HTERT RPE-1 (cell line): ENCODE measurements around the gene PODXL.
"Not testable (repeated sequence)": the region's sequence is repeated elsewhere in the genome, so short reads cannot be mapped to it uniquely, and the experiment has no call there.

Source experiments
- in situ Hi-C: fragments of 300-500 bp; cut with MboI; formaldehyde crosslinking; loops from 4 replicates; pipeline ENCODE4 v1.14.3; 2020; ENCODE audit warnings: low sequenced_read_pairs

The PODXL gene

DNA sequence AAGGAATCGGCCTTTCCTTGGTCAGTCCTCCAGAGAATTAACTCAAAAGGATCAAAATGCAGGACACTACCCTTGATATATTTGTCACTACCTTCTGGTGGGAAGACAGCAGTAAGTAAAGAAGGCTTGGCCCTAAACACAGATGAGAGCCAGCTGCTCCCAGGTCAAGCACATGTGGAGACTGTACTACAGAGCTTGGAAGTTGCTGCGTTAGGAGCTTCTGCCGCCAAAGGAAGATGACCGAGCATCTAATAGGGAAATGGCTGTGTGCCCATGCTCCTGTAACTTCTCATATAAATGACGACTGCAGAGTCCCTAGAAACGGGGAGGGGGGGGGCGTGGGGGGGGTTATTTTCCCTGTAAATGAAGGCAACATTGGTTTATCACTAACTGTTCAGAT lies 59.0 kb downstream of the PODXL start:
- in situ Hi-C loops, result no loop called here

DNA sequence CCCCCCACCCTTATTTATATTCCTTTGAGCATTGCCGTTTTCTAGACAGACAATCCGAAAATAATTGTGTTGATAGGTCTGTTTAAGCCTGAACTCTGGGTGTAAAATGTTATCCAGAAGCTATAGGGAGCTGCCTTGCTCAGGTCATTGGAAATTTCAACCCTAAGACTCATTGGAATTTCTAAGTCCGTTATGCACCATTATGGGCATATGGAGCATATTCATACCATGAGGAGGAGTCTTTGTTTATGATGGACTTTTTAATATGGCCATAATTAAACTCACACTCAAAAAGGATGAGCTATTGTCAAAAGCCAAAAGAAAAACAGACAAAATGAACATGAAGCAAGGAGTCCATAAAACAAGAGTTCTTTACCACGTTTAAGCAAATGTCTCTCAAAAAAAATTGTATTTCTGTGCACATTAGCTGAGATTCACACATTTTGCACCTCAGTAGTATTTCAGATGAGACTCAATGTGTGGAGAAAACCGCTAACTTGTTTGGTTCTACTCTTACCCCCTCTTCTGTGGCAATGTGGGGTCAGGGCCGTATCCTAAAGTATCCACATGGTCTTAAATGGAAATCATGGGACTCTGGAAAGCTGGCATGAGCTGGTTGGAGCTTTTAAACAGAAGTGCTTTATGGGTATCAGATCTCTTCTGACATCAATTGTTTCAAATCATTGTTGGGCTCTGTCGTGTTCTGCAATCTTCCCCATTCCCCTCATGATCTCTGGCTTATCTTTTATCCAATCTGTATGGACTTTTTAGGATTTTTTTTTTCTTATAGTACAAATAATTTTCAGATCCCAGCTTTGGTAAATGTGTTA lies 60.5 kb downstream of the PODXL start:
- in situ Hi-C loops, result no loop called here

DNA sequence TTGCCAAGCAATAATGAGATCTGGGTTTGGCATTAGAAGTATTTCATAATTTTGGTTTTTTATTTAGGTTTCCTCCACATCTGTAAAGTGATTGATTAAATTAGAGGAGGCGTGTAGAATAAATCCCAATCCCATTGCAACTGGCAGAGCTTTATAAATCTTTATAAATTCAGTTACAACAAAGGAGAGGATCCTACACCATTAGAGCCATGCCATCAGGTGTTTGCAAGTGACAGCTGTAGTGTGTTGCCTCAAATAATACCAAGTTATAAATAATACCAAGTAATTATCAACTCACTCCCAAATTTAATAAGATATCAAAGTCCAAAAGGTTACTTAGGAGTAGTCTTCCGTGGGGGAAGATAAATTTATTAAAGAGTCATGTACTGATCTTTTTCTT lies 62.2 kb downstream of the PODXL start:
- in situ Hi-C loops, result no loop called here

DNA sequence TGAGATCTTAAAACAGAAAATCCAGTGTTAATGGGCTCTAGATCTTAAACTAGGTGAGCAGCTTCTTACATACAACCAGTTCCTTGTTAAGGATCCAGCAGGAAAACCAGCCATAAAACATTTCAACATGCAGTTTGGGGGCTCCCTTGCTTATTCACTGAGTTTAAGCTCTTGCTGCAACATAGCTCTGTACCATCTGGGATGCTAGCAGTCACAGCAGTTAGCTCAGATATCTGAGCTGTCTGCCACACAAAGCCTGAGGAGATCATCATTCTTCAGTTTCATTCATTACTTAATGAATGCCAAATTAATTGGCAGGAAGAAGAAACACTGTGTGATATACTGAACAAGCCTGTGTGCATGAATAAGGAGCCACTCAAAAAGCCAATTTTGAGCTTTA lies 62.8 kb downstream of the PODXL start:
- in situ Hi-C loops, result no loop called here

DNA sequence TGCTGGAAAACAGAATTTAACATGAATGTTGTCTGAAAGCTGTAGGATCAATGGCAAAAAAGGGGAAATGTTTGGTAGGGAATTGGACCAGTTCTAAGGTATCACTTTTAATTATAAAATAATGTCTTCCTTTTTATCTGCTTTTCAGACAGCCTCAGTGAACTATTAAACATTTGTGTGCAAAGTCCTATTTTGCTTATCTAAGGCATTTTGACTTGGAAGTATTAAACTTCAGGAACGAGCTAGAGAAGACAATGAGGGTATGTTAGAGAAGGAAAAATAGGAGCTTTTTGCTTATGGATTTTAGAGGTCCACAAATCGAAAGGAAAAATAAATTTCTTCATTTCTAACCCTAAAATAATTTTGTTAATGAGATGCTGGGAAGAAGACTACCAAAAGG lies 63.3 kb downstream of the PODXL start:
- in situ Hi-C loops, result no loop called here

DNA sequence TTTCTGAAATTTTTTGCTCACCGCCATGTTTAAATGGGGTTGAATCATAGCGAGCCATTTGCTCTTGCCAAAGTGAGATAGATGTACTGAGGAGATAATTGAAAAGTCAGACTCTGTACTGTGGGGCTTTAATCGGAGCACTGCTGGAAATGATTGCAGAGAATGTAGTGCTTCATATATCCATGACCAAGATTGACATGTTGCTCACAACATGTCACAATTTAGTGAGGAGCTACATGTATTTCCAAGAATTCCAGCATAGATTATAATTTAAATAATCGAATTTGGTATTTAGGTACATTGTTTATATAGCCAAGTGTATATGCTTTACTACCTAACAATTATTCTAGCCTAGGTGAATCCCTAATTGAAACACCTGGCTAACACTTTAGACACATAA lies 66.5 kb downstream of the PODXL start:
- in situ Hi-C loops, result no loop called here

DNA sequence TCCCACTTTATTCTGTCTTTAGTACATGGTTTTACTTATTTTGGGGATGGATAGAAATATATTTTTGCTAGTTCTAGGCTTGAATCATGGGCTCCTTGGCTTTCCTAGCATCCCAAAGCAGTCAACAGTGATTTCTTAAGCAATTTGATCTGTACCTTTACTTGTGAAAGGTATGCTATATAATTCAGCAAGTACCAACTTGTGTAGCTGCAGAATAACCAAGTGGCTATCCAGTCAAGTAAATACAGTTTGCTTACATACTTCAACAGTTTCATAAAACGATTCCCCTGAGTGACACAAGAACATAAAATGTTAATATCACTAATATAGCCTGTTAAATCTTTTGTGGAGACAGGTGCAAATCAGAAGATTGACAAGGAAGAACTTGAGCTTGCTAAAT lies 67.2 kb downstream of the PODXL start:
- in situ Hi-C loops, result no loop called here

DNA sequence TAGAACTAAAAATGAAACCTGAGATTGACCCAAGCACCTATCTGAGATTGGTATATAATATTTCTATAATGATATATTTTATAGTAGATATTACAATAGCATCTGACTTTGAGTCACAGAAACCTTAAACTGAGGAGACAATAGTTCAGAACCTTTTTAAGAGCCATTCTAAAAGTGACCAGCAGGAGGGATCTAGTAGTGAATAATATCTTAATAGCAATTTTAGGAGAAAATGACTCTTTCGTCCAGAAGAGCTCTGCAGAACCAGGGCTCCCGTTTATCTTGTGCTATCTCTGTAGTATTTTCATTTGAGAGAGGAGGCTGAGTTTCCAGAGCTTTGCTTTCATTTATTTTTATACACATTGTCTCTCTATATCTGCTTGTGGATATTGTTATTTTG lies 68.1 kb downstream of the PODXL start:
- in situ Hi-C loops, result no loop called here

DNA sequence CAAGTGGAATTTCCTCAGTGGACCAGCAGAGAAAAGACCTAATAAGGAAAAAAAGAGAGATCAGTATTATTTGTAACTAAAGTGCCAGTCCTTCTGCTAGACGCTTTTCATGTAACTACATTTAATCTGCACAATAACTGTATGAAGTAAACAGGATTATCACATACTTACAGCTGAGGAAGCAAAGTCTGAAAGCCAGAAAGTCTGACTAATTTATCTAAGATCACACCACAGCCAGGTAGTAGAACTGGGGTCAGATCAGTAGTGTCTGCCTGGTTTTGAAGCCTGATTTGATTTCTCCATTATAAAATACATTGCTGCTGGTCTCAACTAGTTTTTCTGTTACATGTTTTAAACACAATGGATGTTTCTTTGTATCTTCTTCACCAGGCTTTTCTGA lies 69.2 kb downstream of the PODXL start:
- in situ Hi-C loops, result no loop called here

DNA sequence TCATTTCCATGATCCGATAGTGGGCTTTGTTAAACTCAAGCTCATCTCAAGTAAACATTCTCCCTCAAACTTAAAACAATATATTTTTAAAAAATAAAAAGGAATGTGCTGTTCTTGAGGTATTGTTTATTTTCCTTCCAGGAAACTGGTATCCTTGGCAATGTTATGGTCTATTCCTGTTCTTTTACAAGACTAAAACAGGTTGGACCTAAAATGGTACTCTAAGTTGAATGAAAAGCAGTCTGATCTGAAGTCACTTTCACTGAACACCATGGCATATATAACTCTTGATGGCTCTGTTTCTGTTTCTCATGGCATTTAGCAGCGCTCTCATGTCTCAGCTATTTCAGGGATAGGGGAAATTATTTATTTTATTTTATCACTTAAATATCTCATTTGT lies 70.1 kb downstream of the PODXL start:
- in situ Hi-C loops, result no loop called here

DNA sequence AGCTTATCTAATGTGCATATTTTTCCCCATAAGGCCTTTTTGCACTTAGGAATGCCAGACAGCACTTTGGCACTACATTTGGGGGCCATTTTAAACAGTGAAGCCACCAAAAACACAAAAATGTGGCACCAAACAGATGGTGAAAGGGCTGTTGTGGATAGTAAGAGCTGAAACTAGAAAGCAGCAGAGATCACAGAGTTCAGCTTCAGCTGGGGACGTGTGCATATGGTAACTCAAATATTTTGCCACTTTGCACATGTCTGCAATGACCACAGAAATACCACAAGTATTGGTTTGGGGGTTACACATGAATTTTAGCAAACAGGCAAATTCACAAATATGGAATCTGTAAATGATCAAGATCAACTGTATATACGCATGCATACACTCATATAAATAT lies 72.8 kb downstream of the PODXL start:
- in situ Hi-C loops, result no loop called here

DNA sequence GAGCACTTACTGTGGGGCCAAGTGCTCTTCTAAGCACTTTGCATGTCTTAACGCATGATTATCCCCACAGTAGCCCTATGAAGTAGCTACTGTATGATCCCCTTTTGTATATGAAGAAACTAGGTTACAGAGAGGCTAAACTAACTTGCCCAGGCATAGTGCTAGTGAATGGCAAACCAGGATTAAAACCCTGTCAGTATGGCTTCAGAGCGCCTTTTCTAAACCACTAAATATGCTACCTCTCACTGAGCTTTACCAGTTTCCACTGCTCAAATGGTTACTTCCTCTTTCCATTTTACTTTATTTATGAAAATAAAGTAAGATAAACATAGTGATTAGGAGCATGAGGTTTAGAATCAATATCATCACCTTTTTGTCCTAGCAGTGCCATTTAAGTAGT lies 73.6 kb downstream of the PODXL start:
- in situ Hi-C loops, result no loop called here

DNA sequence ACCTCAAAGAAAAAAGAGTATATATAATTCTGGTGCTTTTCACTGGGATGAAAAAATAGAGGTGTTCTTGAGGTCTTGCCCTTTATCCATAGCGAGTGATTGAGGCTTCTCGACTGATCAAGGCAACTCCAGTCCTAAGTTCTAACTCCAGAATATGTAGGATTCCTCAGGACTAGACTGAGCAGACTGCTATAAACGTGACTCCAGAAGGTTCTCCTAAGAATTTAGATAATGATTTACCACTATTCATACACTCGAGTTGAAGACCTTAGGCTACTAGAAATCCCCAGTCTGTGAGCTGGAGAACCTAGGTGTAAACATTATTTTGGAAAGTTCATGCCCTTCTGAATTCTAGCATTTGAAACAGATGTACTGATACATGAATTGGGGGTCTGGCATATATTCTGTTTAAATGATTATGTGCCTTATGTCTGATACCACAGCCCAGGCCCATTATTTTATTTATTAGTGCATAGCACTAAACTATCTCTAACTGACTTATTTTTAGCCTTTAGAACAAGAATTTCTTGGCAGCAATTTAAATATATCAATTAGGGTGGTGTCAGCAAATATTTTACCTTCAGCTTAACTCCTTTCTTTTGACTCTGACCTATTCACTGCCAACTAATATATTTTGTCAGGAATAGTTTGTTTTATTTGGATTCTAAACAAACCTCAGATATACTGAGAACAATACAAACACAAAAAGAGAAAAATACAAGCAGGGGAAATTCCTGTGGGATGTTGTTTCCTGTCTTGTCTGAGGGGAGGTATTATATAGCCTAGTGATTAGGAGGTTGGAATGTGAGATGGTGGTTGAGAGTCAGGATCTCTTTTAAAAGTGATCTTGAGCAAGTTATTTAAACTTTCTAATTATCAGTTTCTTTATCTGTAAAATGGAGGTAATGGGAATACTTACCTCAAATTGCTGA lies 75.8 kb downstream of the PODXL start:
- in situ Hi-C loops, result no loop called here

DNA sequence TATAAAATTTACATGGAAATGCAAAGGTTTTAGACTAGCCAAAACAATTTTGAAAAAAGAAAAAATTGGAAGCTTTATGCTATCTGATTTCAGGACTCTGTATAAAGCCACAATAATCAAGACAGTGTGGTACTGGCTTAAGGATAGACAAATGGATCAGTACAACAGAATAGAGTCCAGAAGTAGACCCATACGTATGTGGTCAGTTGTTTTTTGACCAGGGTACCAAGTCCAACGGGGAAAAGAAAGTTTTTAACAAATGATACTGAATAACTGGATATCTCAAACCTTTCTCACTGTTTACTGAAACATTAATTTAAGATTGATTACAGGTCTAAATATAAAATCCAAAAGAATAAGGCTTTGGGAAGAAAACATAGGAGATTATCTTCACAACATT lies 79.7 kb downstream of the PODXL start:
- in situ Hi-C loops, result no loop called here

DNA sequence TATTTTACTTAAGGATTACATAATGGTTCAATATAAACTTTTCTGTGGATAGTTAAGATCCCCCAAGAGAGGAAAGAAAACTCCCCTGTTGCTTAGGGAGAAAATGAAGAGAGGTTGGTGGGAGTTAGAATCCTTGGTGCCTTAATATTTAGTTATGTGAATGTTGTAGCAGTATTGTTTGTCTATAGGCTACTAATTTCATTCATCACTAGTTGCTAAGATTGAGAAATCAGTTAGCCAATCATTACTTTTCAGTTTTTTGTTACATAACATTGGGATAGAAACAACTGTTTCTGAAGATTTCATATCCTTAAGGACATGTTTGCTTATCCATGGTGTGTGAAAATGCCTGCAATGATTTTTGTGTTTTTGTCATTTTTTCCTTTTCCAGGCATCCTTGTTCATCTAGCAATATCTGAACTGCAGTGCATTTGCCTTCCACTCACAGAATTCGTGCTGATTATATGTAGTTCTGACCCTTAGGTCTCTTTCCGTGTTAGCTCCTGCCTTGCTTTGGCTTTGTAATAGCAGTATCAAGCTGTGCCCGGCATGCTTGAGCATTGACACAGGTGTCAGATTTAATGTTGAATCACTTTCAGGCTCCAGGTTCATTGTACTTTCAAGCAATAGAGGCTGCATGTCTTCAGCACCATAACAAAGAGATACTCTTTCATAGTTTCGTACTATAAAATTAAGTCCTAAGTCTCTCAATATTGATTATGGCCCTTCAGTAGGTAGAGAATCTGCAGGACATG lies 85.0 kb downstream of the PODXL start:
- in situ Hi-C loops, result no loop called here

DNA sequence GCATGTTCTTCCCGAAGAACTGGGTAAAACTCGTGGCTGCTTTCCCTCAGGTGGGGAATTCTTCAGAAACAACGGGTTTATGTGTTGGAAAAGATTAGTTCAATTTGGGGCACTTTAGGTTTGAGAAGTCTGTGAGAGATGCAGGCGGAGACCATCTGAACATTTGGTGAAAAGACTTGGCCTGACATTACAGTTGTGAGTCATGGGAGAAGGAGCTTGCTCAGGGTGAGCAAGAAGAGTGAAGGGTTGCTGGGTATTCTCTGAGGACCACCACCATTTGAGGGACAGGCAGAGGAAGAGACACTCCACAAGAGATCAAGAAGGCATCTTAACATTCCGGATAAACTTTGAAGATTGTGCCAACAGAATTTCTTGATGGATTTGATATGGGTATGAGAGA lies 88.6 kb downstream of the PODXL start:
- in situ Hi-C loops, result no loop called here

DNA sequence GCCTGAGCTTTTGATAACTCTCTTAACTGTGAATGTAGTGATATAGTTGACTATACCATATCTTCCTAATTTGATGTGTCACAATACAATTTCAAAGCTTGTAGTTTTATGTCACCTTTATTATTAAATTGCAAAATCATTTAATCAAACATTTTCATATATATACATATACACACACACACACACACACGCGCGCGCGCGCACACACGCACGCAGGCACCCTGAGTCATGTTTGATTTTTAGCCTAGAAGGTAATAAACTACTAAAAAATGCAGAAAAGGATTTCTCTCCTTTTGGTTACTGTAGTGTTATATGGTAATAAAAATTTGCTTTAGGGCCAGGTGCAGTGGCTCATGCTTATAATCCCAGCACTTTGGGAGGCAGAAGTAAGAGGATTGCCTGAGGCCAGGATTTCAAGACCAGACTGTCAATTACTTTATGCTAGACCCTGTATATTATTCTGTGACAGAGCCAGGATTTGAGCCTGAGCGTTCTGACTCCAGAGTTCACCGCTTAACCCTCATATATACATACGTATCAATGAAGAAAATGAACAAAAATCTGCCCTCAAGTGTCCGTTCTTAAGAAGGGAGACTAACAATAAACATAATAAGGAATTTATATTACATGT lies 89.6 kb downstream of the PODXL start:
- in situ Hi-C loops, result no loop called here

DNA sequence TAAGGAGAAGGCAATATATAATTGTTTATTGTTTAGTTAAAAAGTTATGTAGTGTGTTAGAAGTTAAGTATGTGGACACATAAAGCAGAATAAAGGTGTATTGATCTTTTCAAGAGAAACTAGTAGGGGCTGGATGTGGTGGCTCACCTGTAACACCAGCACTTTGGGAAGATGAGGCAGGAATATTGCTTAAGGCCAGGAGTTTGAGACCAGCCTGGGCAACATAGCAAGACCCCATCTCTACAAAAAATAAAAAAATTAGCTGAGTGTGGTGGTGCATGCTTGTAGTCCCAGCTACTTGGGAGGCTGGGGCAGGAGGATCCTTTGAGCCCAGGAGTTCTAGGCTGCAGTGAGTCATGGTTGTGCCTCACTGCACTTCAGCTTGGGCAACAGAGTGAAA lies 93.7 kb downstream of the PODXL start:
- in situ Hi-C loops, result not testable (repeated sequence)

DNA sequence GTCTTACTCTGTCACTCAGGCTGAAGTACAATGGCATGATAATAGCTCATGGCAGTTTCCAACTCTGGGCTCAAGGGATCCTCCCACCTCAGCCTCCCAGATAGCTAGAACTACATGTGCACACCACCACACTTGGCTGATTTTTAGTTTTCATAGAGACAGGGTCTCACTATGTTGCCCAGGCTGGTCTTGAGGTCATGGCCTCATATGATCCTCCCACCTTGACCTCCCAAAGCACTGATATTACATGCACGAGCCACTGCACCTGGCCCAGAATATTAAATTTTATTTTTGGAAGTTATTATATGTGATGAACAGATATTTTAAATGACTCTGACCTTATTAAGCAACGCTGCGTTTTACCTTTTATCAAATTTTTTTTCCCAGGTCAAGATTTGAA lies 94.4 kb downstream of the PODXL start:
- in situ Hi-C loops, result no loop called here

DNA sequence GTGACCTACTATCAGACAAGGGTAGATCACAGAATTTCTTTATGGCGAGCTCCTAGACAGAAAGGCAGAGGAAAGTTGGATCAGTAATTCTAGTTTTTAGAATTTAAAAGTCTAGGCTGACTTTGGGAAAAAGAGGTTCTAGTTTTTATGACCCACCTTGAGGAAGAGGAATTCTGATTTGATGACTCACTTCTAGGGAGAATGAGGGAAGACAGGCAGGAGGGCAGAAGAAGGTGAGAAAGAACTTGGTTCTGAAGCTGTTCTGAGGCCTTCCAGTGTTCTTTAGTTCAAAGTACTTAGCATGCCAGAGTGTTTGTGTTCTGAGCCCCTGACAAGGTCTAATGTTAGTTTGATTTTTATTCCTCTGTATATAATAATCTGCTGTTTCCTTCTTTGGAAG lies 97.2 kb downstream of the PODXL start:
- in situ Hi-C loops, result no loop called here

DNA sequence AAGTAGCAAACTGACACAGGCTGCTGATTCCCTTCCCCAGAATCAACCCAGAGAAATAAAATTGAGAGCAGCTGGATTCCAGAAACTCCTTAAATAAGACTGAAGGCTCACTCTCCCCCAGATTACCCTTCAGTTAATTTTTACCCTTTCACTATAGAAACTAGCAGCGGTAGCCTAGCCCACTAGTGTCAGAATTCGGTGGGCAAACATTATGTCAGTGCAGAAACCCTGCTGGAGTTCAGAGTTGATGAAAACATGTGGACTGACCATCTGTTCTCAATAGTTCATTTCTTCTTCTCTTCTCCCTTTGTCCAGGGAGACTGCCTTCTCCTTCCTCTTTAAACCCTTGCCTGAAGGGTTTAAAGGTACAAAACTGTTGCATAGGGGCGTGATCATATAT lies 100.1 kb downstream of the PODXL start:
- in situ Hi-C loops, result no loop called here
